SU-DHL-6 (cell line): ENCODE data around the gene OLFML2B.
"Not testable (repeated sequence)": the region's sequence is repeated elsewhere in the genome, so short reads cannot be mapped to it uniquely, and the experiment has no call there.

Experiments
- H2AFZ ChIP-seq: fragments of 200-600 bp; sonication (generic); 2 replicates; pipeline ENCODE4 v1.6.1; 2014; ENCODE audit warnings: low read depth, mild to moderate bottlenecking, moderate library complexity, mixed read lengths, antibody characterized with exemption, low read length; ENCODE audit not compliant: severe bottlenecking
- H3F3A ChIP-seq: fragments of 200-600 bp; shearing (Covaris generic); 2 replicates; pipeline ENCODE4 v1.6.0; 2016; ENCODE audit warnings: antibody characterized with exemption, mild to moderate bottlenecking; ENCODE audit not compliant: insufficient read depth
- H3K27ac ChIP-seq: fragments of 200-600 bp; sonication (generic); 2 replicates; pipeline ENCODE4 v1.5.1; 2016; ENCODE audit warnings: low read depth, mild to moderate bottlenecking, low read length, moderate library complexity, mixed read lengths
- H3K27me3 ChIP-seq: fragments of 200-600 bp; sonication (generic), shearing (Covaris generic); 2 replicates; pipeline ENCODE4 v1.6.0; 2014; ENCODE audit warnings: mild to moderate bottlenecking, low read length
- H3K36me3 ChIP-seq: fragments of 200-600 bp; sonication (generic); 2 replicates; pipeline ENCODE4 v1.6.1; 2014; ENCODE audit warnings: mild to moderate bottlenecking, low read length, mixed read lengths
- H3K4me2 ChIP-seq: fragments of 300-600, 200-600 bp; shearing (Covaris generic), sonication (generic); 2 replicates; pipeline ENCODE4 v1.6.0; 2014; ENCODE audit warnings: low read length, low read depth, mild to moderate bottlenecking; ENCODE audit not compliant: poor library complexity, severe bottlenecking
- H3K4me3 ChIP-seq: fragments of 200-600 bp; sonication (generic); 2 replicates; pipeline ENCODE4 v1.5.1; 2014; ENCODE audit warnings: antibody characterized with exemption, low read length, mild to moderate bottlenecking, mixed read lengths; ENCODE audit not compliant: insufficient read depth, poor library complexity, severe bottlenecking
- H3K79me2 ChIP-seq: fragments of 200-600 bp; sonication (generic); 2 replicates; pipeline ENCODE4 v1.6.1; 2014; ENCODE audit warnings: mild to moderate bottlenecking, low read length, moderate library complexity; ENCODE audit not compliant: insufficient read depth
- H3K9ac ChIP-seq: fragments of 200-600 bp; sonication (generic); 2 replicates; pipeline ENCODE4 v1.7.0; 2014; ENCODE audit warnings: mild to moderate bottlenecking, low read length
- H3K9me2 ChIP-seq: fragments of 200-600 bp; sonication (generic); replicated peaks from 2 replicates; pipeline ENCODE4 v1.6.1; 2014; ENCODE audit warnings: low read length; ENCODE audit not compliant: insufficient read depth
- H3K9me3 ChIP-seq: fragments of 200-600 bp; sonication (generic); 2 replicates; pipeline ENCODE4 v1.6.1; 2014; ENCODE audit warnings: low read length, mixed read lengths; ENCODE audit not compliant: insufficient read depth
- H4K20me1 ChIP-seq: fragments of 200-600 bp; sonication (generic); 2 replicates; pipeline ENCODE4 v1.6.1; 2014; ENCODE audit warnings: low read depth, mild to moderate bottlenecking, antibody characterized with exemption, low read length, moderate library complexity, mixed read lengths
- CTCF ChIP-seq: fragments of 200-600 bp; sonication (generic); IDR thresholded peaks from one replicate; pipeline ENCODE4 v1.5.1; 2017; ENCODE audit warnings: antibody characterized with exemption, mild to moderate bottlenecking, low read length, moderate library complexity; ENCODE audit not compliant: insufficient read depth, poor library complexity, severe bottlenecking
- EZH2phosphoT487 ChIP-seq: fragments of 200-600 bp; sonication (generic), shearing (Covaris generic); conservative IDR thresholded peaks from 2 replicates; pipeline ENCODE4 v1.6.1; 2018; ENCODE audit warnings: mild to moderate bottlenecking, antibody characterized with exemption, low read length, moderate library complexity, mixed read lengths

The OLFML2B gene

GRCh38 chr1:162018418-162018817 is 5.3 kb downstream of the OLFML2B start:
- H3K36me3 ChIP-seq: no peaks in the 10 kb centered on the region
- no peak overlapping the region for H3K27ac ChIP-seq
- H3K9me3 ChIP-seq: peaks cover 1% of the 10 kb centered on the region; the same call in 1 of the 2 replicates
- no peaks in the 10 kb centered on the region for H4K20me1 ChIP-seq
- no peaks in the 10 kb centered on the region for H3K9me2 ChIP-seq
- no peaks in the 10 kb centered on the region for H3F3A ChIP-seq
- no peak for TF ChIP-seq EZH2phosphoT487
- TF ChIP-seq CTCF: no peak
- no peak overlapping the region for H3K9ac ChIP-seq
- H3K79me2 ChIP-seq: no peaks in the 10 kb centered on the region
- no peaks in the 10 kb centered on the region for H3K27me3 ChIP-seq
- no peak overlapping the region for H2AFZ ChIP-seq
- no peak overlapping the region for H3K4me3 ChIP-seq
- no peak overlapping the region for H3K4me2 ChIP-seq

- not testable (repeated sequence) for H3K79me2 ChIP-seq, H3F3A ChIP-seq, H3K4me3 ChIP-seq, H3K27ac ChIP-seq, H3K27me3 ChIP-seq, H3K9me2 ChIP-seq, H4K20me1 ChIP-seq, H3K36me3 ChIP-seq, H2AFZ ChIP-seq, H3K9ac ChIP-seq, H3K4me2 ChIP-seq, H3K9me3 ChIP-seq
Observed at GRCh38 chr1:162017791-162018190, 5.9 kb downstream of the OLFML2B start.

GRCh38 chr1:162016631-162017030 is 7.0 kb downstream of the OLFML2B start:
- Histone ChIP-seq H3K9ac (no peak overlapping the region), H3K4me3 (no peak overlapping the region), H3K27me3 (no peaks in the 10 kb centered on the region)

GRCh38 chr1:162015196-162015595 is 8.5 kb downstream of the OLFML2B start:
- Histone ChIP-seq H3K27me3 (no peaks in the 10 kb centered on the region), H4K20me1 (no peaks in the 10 kb centered on the region), H3K4me3 (no peak overlapping the region), H3K9ac (no peak overlapping the region), H3F3A (no peaks in the 10 kb centered on the region), H3K4me2 (no peak overlapping the region), H3K79me2 (no peaks in the 10 kb centered on the region), H3K36me3 (no peaks in the 10 kb centered on the region), H3K27ac (no peak overlapping the region), H3K9me2 (no peaks in the 10 kb centered on the region), H3K9me3 (peaks cover 7% of the 10 kb centered on the region; the same call in 1 of the 2 replicates), H2AFZ (no peak overlapping the region)
- TF ChIP-seq EZH2phosphoT487 (no peak), CTCF (no peak)

More at GRCh38 chr1:162016631-162017030, 7.0 kb downstream of the OLFML2B start:
- Histone ChIP-seq H3K9me2 (no peaks in the 10 kb centered on the region), H2AFZ (no peak overlapping the region), H4K20me1 (no peaks in the 10 kb centered on the region), H3K4me2 (no peak overlapping the region), H3K27ac (no peak overlapping the region), H3F3A (no peaks in the 10 kb centered on the region), H3K36me3 (no peaks in the 10 kb centered on the region), H3K9me3 (peaks cover 7% of the 10 kb centered on the region; the same call in 1 of the 2 replicates), H3K79me2 (no peaks in the 10 kb centered on the region)
- TF ChIP-seq EZH2phosphoT487: no peak
- TF ChIP-seq CTCF: no peak
